ENCODE measurements around the gene HSPB6.

HSPB6 gene

GRCh38 chr19:35756377-35757230 is at the start of gene HSPB6:
HSPB6 (minus strand) TSS chr19:35757029; CDS start chr19:35757008, 21 bp downstream.
- H3K9ac ChIP-seq (ENCODE audit: low read depth, low read length, poor library complexity, severe bottlenecking), result peak within 1 kb of the TSS; percentile 85
- no peak within 1 kb of the TSS; the same call in 1 of the 2 replicates for H2AFZ ChIP-seq (ENCODE audit: low read length)
- H3K9me2 ChIP-seq (replicated peaks; ENCODE audit: low read depth, low read length), result no peaks in the 10 kb centered on the region
- TF ChIP-seq EZH2phosphoT487 (IDR thresholded peaks at IDR 0.05; ENCODE audit: borderline replicate concordance) (no peak), CTCF (conservative IDR thresholded peaks at IDR 0.05; ENCODE audit: low read length) (no peak)
- H3K36me3 ChIP-seq (ENCODE audit: insufficient read depth, low read length), result no peaks in the 10 kb centered on the region; the same call in 1 of the 2 replicates
- peak within 1 kb of the TSS; percentile 89 for H3K4me3 ChIP-seq (ENCODE audit: low read length, poor library complexity, severe bottlenecking)
- H3K4me1 ChIP-seq (ENCODE audit: insufficient read depth, low read length, poor library complexity, severe bottlenecking), result peaks cover 13% of the 10 kb centered on the region
- H3K9me3 ChIP-seq (ENCODE audit: insufficient read depth, low read depth, low read length), result no peaks in the 10 kb centered on the region
- no peaks in the 10 kb centered on the region for H4K20me1 ChIP-seq (ENCODE audit: insufficient read depth, low read length, poor library complexity, severe bottlenecking)
- peaks cover 13% of the 10 kb centered on the region; the same call in 1 of the 2 replicates for H3K79me2 ChIP-seq (ENCODE audit: insufficient read depth, low read length)
- no peaks in the 10 kb centered on the region for H3K27me3 ChIP-seq (ENCODE audit: insufficient read depth, low read length, poor library complexity, severe bottlenecking)
- H3F3A ChIP-seq (ENCODE audit: low read depth), result no peaks in the 10 kb centered on the region
- H3K4me2 ChIP-seq (ENCODE audit: low read depth, low read length, poor library complexity, severe bottlenecking), result peak within 1 kb of the TSS; percentile 83

- Histone ChIP-seq H3K9ac (ENCODE audit: low read depth, low read length, poor library complexity, severe bottlenecking) (no peak overlapping the region), H3K36me3 (ENCODE audit: insufficient read depth, low read length) (no peaks in the 10 kb centered on the region), H3K27me3 (ENCODE audit: insufficient read depth, low read length, poor library complexity, severe bottlenecking) (no peaks in the 10 kb centered on the region), H3K4me1 (ENCODE audit: insufficient read depth, low read length, poor library complexity, severe bottlenecking) (peaks cover 15% of the 10 kb centered on the region), H3K9me2 (replicated peaks; ENCODE audit: low read depth, low read length) (no peaks in the 10 kb centered on the region), H4K20me1 (ENCODE audit: insufficient read depth, low read length, poor library complexity, severe bottlenecking) (no peaks in the 10 kb centered on the region), H3K79me2 (ENCODE audit: insufficient read depth, low read length) (no peaks in the 10 kb centered on the region), H3K4me3 (ENCODE audit: low read length, poor library complexity, severe bottlenecking) (no peak overlapping the region), H3K4me2 (ENCODE audit: low read depth, low read length, poor library complexity, severe bottlenecking) (no peak overlapping the region), H3K9me3 (ENCODE audit: insufficient read depth, low read depth, low read length) (no peaks in the 10 kb centered on the region), H3F3A (ENCODE audit: low read depth) (no peaks in the 10 kb centered on the region), H2AFZ (ENCODE audit: low read length) (no peak overlapping the region)
- no peak for TF ChIP-seq CTCF (conservative IDR thresholded peaks at IDR 0.05; ENCODE audit: low read length)
- TF ChIP-seq EZH2phosphoT487 (IDR thresholded peaks at IDR 0.05; ENCODE audit: borderline replicate concordance), result no peak
Observed at GRCh38 chr19:35806597-35806996, 49.8 kb upstream of the HSPB6 start.

- Histone ChIP-seq H3K9me2 (replicated peaks; ENCODE audit: low read depth, low read length) (no peaks in the 10 kb centered on the region), H3K9ac (ENCODE audit: low read depth, low read length, poor library complexity, severe bottlenecking) (no peak overlapping the region), H3K4me2 (ENCODE audit: low read depth, low read length, poor library complexity, severe bottlenecking) (no peak overlapping the region), H3K4me3 (ENCODE audit: low read length, poor library complexity, severe bottlenecking) (no peak overlapping the region), H2AFZ (ENCODE audit: low read length) (no peak overlapping the region), H3K9me3 (ENCODE audit: insufficient read depth, low read depth, low read length) (no peaks in the 10 kb centered on the region), H3K36me3 (ENCODE audit: insufficient read depth, low read length) (no peaks in the 10 kb centered on the region), H3K4me1 (ENCODE audit: insufficient read depth, low read length, poor library complexity, severe bottlenecking) (peaks cover 15% of the 10 kb centered on the region), H3K79me2 (ENCODE audit: insufficient read depth, low read length) (no peaks in the 10 kb centered on the region), H3K27me3 (ENCODE audit: insufficient read depth, low read length, poor library complexity, severe bottlenecking) (no peaks in the 10 kb centered on the region), H4K20me1 (ENCODE audit: insufficient read depth, low read length, poor library complexity, severe bottlenecking) (no peaks in the 10 kb centered on the region), H3F3A (ENCODE audit: low read depth) (no peaks in the 10 kb centered on the region)
- TF ChIP-seq CTCF (conservative IDR thresholded peaks at IDR 0.05; ENCODE audit: low read length), result no peak
- TF ChIP-seq EZH2phosphoT487 (IDR thresholded peaks at IDR 0.05; ENCODE audit: borderline replicate concordance), result no peak
Observed at GRCh38 chr19:35805526-35806102, 48.8 kb upstream of the HSPB6 start.
